Stimulated activated CD4-positive, alpha-beta T cell treated with anti-CD3 and anti-CD28 coated beads, TNF-alpha, amount 100 ng/mL, for 1 hour (primary cell): Measurements from ENCODE around the gene GPC1.

Source experiments
- DNase-seq, 3 donors: peaks; one replicate each; pipeline ENCODE4 v3.0.0-alpha.2; 2020; ENCODE audit warnings: low read depth in 3 of 3, low spot score in 1 of 3

GPC1 gene

GRCh38 chr2:240411261-240412160 lies 24.0 kb upstream of the GPC1 start:
- no peak for DNase-seq

- DNase-seq = no peak
Observed at GRCh38 chr2:240412211-240412861, 23.1 kb upstream of the GPC1 start.

DNA sequence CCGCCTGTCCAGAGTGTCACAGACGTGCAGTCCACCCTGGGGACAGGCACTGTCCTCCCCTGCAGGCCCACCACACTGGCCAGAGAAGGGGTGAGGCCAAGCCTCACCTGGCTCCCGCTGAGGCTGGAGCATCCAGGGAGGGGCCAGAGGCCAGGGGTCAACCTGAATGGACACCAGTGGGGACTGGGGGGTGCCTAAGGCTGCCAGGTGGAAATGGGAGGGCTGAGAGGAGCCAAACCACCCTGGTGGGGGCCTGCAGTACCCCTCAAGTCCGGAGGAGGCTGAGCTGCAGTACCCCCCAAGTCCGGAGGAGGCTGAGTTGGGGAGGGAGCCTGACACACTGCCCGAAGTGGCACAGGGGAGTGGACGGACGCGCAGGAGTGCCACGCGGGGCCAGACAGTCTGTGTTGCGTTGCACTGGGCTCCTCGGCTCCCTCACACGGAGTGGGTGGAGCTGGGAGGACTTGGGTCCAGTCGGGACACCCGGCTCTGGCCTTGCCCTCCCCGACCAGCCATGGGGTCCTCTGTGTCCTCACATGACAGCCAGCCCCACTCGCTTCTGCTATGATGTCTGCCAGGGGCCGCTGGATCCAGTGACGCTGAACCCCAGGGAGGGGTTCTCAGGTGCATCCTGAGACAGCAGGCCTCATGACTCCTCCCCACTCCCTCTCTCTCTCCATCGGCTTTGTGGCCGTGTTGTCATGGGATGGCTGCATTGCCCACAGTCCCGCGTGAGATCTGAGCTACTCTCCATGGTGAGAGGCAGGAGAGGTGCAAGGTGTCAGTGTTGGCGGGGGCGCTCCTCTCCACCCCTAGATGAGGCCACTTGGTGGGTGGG lies 22.3 kb upstream of the GPC1 start:
- DNase-seq = no peak

DNA sequence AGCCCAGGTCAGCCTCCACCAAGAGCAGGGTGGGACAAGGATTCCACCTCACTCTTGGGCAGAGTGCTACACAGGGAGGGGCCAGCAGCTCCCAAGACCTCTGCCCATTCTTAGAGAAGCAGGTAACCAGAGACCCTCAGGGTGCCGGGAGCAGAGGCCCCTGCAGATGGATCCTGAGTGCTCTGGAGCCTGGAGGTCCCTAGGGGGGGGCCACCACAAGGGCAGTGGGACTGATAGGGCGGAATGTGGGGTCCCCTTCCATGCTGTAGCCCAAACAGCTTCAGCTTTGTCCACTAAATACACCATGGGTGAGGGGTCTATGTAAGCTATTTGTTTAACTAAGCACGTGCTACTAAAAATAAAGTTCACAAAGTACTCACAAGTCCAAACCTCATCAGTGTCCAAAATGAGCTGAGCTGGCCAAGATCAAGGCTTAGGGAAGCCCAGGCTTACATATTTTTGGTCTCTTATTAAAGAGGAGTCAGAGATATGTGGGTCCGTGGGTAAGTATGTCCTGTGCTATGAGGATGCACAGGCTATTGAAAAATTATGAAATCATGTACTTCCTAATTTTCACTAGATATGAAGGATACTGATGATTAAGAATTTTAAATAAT lies 21.5 kb upstream of the GPC1 start:
- no peak for DNase-seq

DNA sequence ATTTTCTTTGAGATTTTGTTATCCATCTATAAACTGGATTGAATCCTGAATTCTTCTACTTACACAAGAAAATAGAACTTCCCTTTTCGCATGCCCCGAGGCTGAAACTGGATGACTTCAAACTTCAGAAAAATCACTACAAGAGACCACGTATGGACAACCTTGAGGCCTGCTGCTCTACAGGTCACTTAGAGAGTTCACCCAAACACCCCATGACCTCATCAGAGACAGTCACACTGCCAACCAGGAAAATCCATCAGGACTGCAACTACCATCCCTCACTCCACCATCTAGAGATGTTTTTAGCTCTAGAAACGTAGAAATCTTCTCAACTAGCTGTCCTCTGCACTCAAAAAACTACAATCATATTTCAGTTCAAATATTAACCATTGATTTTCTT lies 18.6 kb upstream of the GPC1 start:
- DNase-seq = no peak

DNA sequence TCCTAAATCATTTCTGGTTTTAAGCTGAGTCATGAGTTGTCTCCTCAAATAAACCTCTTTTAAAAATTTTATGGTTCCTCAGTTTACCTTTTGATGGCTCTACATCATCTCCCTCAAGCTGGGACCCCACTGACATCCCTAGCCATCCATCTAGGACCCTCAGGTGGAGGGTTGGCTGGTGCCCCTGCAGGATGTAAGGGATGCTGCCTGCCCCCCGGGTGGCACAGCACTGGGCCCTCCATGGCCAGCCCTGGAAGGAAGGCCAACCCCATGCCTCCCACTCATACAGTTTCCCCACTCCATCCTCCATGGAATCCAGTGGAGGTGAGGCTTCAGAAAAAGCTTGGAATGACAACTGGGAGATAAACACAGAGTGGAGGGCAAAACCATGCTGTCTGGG lies 17.2 kb upstream of the GPC1 start:
- DNase-seq = no peak

DNA sequence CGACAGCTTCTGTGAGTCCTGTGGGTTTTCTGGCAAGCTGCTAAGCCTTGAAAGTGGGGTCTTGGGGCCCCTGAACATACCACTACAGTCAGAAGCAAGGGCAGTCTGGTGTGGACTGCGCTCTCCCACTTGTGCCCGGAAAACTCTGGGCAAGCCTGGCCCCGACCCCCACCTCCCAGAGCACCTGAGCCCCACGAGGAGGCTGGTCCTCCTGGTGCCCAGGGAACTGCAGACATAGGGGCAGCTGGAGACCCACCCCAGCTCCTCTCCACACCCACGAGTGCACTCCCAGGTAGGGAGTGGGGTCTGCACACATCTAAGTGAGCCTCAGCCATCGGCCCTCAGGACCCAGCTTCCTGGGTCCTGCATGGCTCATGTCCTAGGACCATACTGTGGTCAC lies 16.2 kb upstream of the GPC1 start:
- no peak for DNase-seq

DNA sequence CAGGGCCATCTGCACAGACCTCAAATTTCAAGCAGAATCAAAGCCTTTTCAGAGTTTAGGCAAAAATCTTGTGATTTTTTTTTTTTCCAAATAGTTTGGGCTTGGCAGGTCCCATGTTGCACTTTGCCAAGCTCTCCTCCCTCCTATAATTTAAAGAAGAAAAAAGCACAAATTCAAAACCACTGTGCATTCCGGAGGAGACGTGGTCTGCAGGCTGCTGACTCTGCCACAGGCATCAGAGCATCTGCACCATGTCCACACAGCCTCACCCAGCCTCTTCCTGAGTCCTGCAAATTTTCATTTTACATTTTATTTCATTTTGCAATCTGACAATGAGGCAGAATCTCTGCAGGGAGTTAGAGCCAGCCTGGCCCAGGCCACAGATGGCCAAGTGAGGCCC lies 15.7 kb upstream of the GPC1 start:
- no peak for DNase-seq

GRCh38 chr2:240420206-240421104 lies 15.0 kb upstream of the GPC1 start:
- no peak for DNase-seq

GRCh38 chr2:240421381-240421780 lies 14.1 kb upstream of the GPC1 start:
- DNase-seq = no peak

DNA sequence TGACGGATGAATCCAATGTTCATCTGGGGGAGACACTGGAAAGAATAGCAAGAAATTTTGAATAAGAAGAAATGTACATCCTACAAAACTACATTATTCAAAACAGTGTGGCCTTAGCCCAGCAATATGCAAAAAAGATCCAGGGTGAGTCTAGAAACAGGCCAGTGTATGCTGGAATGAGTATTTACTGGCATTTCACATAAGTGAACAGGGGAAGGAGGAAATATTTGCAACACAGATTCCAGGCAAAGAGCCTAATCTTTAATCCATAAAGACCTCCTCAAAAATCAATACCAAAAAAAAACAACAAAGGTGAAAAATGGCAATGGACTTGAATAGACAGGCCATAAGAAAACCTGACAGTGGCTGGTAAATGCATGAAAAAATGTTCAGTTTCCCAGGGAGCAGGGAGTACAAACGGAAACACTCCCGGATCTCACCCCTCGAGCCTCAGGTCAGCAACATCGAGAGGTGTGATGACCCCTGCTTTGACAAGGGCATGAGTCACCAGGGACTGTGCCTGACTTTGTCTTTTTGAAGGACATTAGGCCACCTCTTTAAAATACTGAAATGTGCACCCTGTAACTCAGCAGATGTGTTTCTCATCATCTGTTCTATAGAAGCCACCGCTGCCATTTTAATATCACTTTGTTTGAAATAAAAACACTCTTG lies 12.7 kb upstream of the GPC1 start:
- no peak for DNase-seq

GRCh38 chr2:240423788-240424191 lies 11.7 kb upstream of the GPC1 start:
- no peak for DNase-seq

GRCh38 chr2:240424341-240425235 lies 10.9 kb upstream of the GPC1 start:
- DNase-seq = no peak

DNA sequence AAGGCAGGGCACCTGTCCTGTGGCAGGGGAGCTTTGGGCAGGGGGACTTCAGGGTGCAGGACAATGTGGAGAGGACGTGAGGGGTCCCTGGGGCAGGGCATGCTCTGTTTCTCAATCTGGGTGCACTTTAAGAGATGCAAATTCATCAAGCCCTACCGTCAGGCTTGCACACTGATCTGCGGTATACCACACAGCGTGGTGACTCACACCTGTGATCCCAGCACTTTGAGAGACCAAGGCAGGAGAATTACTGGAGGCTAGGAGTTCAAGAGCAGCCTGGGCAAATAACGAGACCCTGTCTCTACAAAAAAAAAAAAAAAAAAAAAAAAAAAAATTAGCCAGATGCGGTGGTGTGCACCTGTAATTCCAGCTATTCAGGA lies 10.2 kb upstream of the GPC1 start:
- no peak for DNase-seq

DNA sequence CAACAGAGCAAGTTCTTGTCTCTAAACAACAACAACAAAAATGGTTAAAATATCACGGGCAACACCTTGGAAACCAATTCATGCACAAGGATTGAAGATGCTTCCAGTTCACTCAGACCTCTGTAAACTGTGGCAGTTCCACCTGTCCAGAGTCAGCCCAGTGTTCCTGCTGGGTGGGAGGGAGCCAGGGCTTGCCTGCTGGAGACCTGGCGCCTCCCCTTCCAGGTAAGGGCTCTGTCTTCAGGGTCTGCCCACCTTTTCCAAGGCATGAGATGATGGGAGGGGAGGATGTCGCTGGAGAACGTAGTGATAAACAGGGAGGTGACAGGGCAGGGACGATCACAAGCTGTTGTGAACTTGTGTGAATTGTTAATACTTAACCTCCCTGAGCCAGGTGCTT lies 9.8 kb upstream of the GPC1 start:
- no peak for DNase-seq

DNA sequence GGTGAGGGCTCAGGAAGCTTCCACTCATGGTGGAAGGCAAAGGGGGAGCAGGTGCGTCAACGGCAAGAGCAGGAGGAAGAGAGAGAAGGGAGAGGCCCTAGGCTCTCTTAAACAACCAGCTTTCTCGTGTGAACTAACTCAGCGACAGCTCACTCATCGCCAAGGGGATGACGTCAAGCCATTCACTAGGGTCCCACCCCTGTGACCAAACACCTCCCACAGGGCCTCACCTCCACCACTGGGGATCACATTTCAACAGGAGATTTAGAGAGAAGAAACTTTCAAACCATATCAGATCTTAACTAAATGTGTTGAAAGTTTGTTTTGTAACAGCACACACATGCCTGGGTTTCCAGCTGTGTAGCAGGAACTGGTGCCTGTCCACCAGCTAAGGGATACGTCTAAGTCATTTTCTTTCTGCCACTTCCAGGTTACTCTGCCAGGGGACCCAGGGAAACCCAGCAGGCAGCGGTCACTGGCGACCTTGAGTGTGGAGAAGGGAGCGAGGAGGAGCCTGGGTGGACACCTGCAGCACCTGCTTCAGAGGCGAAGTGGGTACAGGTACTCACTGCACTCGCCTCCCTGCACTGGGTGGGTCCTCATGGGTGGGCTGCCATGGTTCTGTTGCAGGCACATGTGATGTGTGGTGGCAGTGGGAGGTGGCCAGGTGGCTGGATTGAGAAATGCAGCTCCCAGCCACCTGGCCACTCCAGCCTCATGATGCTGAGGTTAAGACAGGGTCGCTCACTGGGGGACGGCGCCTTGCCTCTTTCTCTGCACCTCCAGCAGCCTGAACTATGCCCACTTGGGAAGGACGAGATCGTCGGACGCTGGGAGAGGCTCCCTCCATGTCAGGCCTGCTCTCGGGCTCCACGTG lies 8.4 kb upstream of the GPC1 start:
- no peak for DNase-seq

DNA sequence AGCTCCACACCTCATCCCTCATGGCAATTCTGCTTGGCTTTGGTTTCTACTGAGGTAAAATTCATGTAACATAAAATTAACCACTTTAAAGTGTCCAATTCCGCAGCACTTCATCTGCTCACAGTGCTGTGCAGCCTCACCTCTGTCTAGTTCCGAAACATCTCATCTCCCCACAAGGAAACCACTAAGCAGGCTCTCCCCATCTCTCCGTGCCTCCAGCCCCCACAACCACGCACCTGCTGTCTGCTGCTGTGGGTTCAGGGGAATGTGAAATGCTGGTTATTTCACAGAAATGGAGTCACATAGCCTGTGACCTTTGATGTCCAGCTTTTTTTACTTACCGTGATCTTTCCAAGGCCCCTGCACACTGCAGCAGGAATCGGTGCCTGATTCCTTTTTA lies 7.7 kb upstream of the GPC1 start:
- DNase-seq = no peak

GRCh38 chr2:240428245-240428644 lies 7.2 kb upstream of the GPC1 start:
- no peak for DNase-seq
